HG03354 (cell line): ENCODE data around the gene NCOA3.
"Not testable (repeated sequence)": the region's sequence is repeated elsewhere in the genome, so short reads cannot be mapped to it uniquely, and the experiment has no call there.

Experiments used
- ATAC-seq: cut with Tn5 transposase; IDR thresholded peaks from one replicate; pipeline ENCODE4 v1.9.1; 2021; ENCODE audit warnings: mild to moderate bottlenecking; ENCODE audit not compliant: unreplicated experiment, poor library complexity, severe bottlenecking

NCOA3 gene

GRCh38 chr20:47585087-47585747 lies 83.5 kb downstream of the NCOA3 start:
- no peak for ATAC-seq

GRCh38 chr20:47586649-47587294 lies 85.1 kb downstream of the NCOA3 start:
- no peak for ATAC-seq

GRCh38 chr20:47588158-47588557 lies 86.5 kb downstream of the NCOA3 start:
- no peak for ATAC-seq

GRCh38 chr20:47591231-47591630 lies 89.5 kb downstream of the NCOA3 start:
- ATAC-seq: no peak

GRCh38 chr20:47594157-47594556 lies 92.5 kb downstream of the NCOA3 start:
- no peak for ATAC-seq

DNA sequence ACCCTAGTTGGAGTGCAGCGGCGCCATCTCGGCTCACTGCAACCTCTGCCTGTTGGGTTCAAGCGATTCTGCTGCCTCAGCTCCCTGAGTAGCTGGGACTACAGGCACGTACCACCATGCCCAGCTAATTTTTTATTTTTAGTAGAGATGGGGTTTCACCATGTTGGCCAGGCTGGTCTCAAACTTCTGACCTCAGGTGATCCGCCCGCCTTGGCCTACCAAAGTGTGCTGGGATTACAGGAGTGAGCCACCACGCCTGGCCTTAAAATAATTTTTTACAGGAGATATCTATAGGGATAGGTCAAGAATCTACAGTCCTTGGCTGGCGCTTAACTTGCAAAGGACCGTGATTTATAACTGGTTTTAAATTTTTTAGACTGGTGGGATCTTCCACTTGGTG lies 93.5 kb downstream of the NCOA3 start:
- ATAC-seq: not testable (repeated sequence)

DNA sequence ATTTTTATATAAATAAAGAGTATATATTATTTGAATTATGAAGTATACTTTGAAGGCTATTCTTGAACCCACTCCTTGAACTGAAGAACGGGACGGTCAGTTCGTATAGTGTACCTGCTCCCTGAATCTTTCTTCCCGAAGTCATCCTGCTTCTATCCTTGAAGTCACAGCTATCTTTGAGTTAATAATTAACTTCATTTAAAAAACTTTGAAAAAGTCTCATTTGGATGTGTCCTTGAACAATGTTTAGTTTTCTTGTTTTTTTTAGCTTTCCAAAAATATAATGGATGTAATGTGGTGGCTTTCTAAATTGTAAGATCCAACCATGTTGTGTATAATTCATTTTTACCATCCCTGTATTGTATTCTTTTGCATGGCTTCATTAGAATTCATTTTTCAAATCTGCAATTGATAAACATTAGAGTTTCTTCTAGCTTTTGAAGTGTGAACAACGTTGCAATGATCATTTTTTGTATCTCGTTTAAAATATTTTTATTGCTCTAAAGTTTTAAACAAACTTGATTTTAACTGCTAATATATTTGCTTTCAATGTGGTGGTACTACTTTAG lies 94.4 kb downstream of the NCOA3 start:
- ATAC-seq: no peak

GRCh38 chr20:47597090-47597489 lies 95.4 kb downstream of the NCOA3 start:
- ATAC-seq: no peak

DNA sequence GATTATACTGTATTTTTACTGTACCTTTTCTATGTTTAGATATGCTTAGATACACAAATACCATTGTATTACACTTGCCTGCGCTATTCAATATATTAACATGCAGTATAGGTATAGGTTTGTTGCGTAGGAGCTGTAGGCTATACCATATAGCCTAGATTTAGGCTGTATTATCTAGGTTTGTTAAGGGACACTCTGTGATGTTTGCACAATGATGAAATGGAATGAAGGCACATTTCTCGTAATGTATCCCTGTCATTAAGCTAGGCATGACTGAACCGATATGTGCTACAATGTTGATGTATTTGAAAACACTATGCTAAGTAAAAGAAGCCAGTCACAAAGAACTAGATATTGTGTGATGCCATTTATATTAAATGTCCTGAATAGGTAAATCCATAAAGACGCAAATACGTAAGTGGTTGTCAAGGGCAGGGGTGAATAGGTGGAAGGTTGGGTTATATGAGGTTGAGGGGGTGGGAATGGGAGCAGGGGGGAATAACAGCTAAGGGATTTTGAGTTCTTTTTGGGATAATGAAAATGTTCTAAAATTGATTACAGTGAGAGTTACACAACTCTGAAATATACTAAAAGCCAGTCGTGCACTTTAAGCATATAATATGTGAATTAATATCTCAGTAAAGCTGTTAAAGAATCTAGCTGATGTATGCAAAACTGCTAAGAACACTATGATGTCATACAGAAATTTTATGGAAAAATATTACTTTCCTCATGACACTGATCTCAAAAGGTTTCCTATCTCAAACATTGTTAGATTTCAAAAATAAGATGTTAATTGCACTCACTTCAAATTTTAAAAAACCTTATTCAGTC lies 97.4 kb downstream of the NCOA3 start:
- no peak for ATAC-seq

DNA sequence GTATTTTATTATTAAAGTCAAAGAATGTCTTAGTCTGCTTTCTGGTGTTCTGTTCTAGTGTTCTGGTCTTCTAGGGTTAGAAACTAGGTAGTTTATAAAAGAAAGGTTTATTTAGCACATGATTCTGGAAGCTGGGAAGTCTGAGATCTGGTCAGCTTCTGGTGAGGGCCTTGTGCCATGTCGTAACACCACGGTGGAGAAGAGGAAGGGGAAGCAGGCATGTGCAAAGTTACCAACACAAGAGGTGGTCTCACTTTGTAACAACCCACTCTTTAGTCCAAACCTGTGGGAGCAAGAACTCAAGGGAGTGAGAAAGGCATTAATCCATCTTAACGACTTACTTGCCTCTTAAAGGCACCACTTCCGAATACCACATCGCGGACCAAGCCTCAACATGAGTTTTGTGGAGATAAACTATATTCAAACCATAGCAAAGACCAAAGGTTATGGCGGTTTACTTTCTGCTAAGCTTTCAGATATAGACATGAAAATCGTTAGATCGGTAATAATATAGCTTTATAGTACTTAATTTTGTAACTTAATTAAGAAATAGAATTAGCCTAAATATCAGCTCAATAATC lies 99.4 kb downstream of the NCOA3 start:
- ATAC-seq: no peak

DNA sequence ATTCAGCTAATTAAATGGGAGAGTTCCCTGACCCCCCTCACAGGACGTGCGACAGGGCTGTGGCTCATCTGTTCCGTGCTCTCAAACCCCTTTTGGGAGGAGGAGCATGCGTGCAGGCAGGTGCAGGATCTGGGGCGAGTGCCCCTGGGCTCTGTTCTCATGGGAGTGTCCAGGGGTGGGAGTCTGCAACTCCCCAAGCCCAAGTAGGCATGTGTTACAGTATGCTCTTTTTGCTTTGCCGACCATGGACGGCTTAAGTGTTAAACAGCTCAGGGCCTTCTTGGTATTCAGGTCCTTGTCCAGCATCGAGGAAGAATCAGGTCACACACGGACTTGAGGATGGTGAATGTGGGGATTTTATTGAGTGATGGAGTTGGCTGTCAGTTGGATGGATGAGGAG lies 101.6 kb downstream of the NCOA3 start:
- no peak for ATAC-seq

GRCh38 chr20:47605673-47606413 lies 104.2 kb downstream of the NCOA3 start:
- no peak for ATAC-seq

- no peak for ATAC-seq
These were observed 104.8 kb downstream of the NCOA3 start for GRCh38 chr20:47606414-47606982.

DNA sequence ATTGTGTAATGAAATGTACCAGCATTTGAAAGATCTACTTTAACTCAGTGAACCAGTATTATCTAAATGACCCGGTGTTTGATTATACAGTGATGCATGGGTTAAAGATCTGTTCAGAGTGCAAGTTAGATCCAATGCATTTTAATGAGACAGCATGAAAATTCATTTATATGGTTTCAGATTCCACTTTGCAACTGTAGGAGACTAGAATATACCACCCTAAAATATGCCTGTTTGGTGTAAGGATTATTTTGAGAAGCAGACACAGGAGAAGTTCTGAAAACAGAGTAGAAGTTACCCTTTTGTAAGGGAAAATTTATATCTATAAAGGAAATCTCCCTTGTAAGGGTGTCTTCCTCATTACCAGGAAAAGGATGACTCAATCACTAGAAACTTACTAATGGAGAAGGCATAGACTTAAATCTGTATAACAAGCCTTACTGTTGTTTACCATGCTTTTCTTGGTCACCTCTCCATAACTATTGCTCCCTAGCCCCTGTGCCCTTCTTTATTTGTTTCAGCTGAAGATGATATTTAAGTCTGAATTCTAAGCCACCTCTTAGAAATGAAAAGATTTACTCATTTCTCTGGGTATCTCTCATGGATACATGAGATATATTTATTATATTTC lies 105.4 kb downstream of the NCOA3 start:
- no peak for ATAC-seq

DNA sequence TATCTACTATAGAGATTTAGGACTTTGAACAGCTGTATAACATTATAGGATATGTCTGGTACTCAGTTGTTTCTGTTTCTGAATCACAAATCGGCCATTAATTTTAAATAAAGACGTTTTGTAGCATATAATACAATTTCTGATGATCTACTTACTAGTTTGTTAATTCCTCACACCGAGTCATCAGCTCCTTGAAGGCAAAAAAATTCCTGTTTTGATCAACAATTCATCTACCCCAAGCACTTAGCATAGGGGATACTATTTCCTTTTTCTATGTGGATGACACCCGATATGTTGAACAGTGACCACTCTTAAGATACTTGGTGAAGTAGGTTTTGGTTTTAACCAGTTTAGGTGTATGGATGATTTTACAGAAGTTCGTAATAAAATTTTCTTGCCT lies 107.3 kb downstream of the NCOA3 start:
- ATAC-seq: no peak

DNA sequence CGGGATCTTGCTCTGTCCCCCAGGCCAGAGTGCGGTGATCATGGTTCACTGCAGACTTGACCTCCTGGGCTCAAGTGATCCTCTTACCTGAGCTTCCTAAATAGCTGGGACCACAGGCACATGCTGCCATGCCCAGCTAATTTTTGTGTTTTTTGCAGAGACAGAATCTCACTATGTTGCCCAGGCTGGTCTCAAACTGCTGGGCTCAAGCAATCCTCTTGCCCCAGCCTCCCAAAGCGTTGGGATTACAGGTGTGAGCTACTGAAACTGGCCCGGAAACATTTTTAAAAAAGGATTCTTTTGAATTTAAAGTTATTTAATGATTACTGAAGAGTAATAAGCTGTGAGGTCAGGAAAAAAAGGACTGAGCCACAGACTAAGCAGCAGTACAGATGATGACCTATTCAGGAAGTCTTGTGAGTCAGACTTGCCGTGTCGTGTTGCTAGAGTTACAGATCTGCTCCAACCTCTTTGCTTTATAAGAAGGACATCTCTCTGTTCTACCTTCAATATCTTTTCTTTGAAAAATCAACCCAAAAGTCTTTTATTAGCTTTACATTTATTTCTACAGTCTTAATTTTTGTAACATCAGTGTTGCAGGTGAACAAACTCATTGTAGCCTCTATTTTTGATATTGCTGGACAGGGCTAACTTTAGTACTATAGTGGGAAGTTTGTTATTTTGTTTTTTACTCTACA lies 108.7 kb downstream of the NCOA3 start:
- peak; percentile 71 for ATAC-seq

DNA sequence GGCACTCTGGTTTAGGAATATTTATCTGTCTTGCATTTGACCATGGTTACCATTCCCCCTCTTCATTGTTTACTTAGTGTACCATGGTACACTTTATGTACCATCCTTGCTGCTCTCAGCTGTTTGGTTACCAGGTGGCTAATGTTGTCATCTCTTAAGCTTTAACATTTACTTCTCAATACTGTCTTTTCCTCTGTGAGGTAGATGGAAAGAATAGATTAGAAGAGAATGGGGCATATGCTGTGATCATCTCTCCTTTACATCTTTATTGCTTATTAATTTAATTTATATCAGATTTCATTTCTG lies 109.2 kb downstream of the NCOA3 start:
- ATAC-seq: no peak

- no peak for ATAC-seq
These were observed 110.1 kb downstream of the NCOA3 start for GRCh38 chr20:47611785-47612184.
